K562 (cell line): ENCODE data around the gene ADNP2. TPM values are rescaled to one million over a fixed set of nuclear protein-coding genes. Genes with fewer than 3 reads are reported as not detected.

Source experiments
- ATAC-seq: fragments of 200-7000 bp; cut with Tn5 transposase; 3 replicates; pipeline ENCODE4 v1.9.1; 2020; ENCODE audit warnings: moderate library complexity
- BruUV-seq: library from RNA; stranded (reverse); fragments of 400-500 nt; replicated peaks from 2 replicates; lab custom pipeline; 2021; lab: Mats Ljungman, UMichigan
- CTCF ChIA-PET: fragments of 300-600 bp; formaldehyde crosslinking; extraction: SDS; loops from one replicate; lab custom pipeline; 2021; ENCODE audit warnings: low intra/inter-chr PET ratio; lab: Yijun Ruan, JAX
- POLR2A ChIA-PET: fragments of 300-600, 350-650 bp; sonication (Branson Sonifier 250); formaldehyde crosslinking; extraction: SDS; loops from one replicate; lab custom pipeline; 2021; ENCODE audit warnings: antibody characterized with exemption, inconsistent platforms; lab: Yijun Ruan, JAX
- DNase-seq, 4 experiments: peaks; one replicate each; pipeline versions ENCODE4 v3.0.0 to v3.0.0-alpha.2; 2011 to 2018; ENCODE audit warnings: low spot score in 3 of 4, mixed read lengths in 3 of 4; ENCODE audit errors: extremely low read depth in 1 of 4
- FAIRE-seq: peaks from 2 replicates; lab custom pipeline; 2011; peaks lifted over from hg19 to GRCh38; lab: Jason Lieb, UNC
- H2AFZ ChIP-seq: 2 replicates; pipeline ENCODE4 v1.6.0; 2011; ENCODE audit warnings: low read depth, low read length, control low read depth, inconsistent platforms
- H3K27ac ChIP-seq: fragments of 200-600 bp; 3 replicates; pipeline ENCODE4 v1.8.0; 2011; ENCODE audit warnings: low read depth, mild to moderate bottlenecking, control low read depth, inconsistent platforms, low read length, moderate library complexity, mixed read lengths; ENCODE audit errors: extremely low read depth
- H3K27me3 ChIP-seq, 2 experiments: fragments of 300-600 bp in 1 of 2; 2 replicates in 1 of 2; 3 replicates in 1 of 2; pipeline versions ENCODE4 v1.6.0 to v1.8.0; 2011; ENCODE audit warnings: inconsistent platforms in 2 of 2, low read length in 2 of 2, mild to moderate bottlenecking in 1 of 2, mixed read lengths in 1 of 2, moderate library complexity in 1 of 2; ENCODE audit not compliant: control insufficient read depth in 2 of 2, insufficient read depth in 2 of 2
- H3K36me3 ChIP-seq: fragments of 300-600 bp; 3 replicates; pipeline ENCODE4 v1.8.0; 2011; ENCODE audit warnings: mild to moderate bottlenecking, low read length, inconsistent platforms; ENCODE audit not compliant: control insufficient read depth, insufficient read depth
- H3K4me1 ChIP-seq, 2 experiments: fragments of 200-600 bp in 1 of 2; replicated peaks in 1 of 2; 2 replicates in 1 of 2; 3 replicates in 1 of 2; pipeline versions ENCODE4 v1.5.1 to v1.8.0; 2011; ENCODE audit warnings: inconsistent platforms in 2 of 2, low read length in 2 of 2, mild to moderate bottlenecking in 1 of 2, mixed read lengths in 1 of 2, moderate library complexity in 1 of 2; ENCODE audit not compliant: control insufficient read depth in 2 of 2, insufficient read depth in 2 of 2
- H3K4me2 ChIP-seq: 2 replicates; pipeline ENCODE4 v1.6.1; 2011; ENCODE audit warnings: low read length, control low read depth, inconsistent platforms, mixed read lengths; ENCODE audit not compliant: insufficient read depth
- H3K4me3 ChIP-seq: fragments of 200-600 bp; sonication (generic), shearing (Covaris generic); 2 replicates; pipeline ENCODE4 v1.5.1; 2016; ENCODE audit warnings: control low read depth, inconsistent platforms
- H3K79me2 ChIP-seq: fragments of 200-600 bp; 3 replicates; pipeline ENCODE4 v1.8.0; 2011; ENCODE audit warnings: low read length, inconsistent platforms; ENCODE audit not compliant: control insufficient read depth, insufficient read depth
- H3K9ac ChIP-seq, 2 experiments: 2 replicates each; pipeline versions ENCODE4 v1.6.0 to v1.6.1; 2011; ENCODE audit warnings: low read depth in 2 of 2, low read length in 2 of 2, control low read depth in 1 of 2, inconsistent platforms in 1 of 2, mild to moderate bottlenecking in 1 of 2, mixed read lengths in 1 of 2; ENCODE audit not compliant: insufficient read depth in 1 of 2
- H3K9me1 ChIP-seq: one replicate; pipeline ENCODE4 v1.6.0; 2011; ENCODE audit warnings: inconsistent platforms, mild to moderate bottlenecking, low read length, moderate library complexity; ENCODE audit not compliant: control insufficient read depth, insufficient read depth
- H3K9me3 ChIP-seq: replicated peaks from 2 replicates; pipeline ENCODE4 v1.5.1; 2011; ENCODE audit warnings: low read depth, low read length, inconsistent platforms; ENCODE audit not compliant: control insufficient read depth, insufficient read depth
- H4K20me1 ChIP-seq: replicated peaks from 2 replicates; pipeline ENCODE4 v1.6.1; 2011; ENCODE audit warnings: low read length, inconsistent platforms, mixed read lengths; ENCODE audit not compliant: control insufficient read depth, insufficient read depth
- BCOR ChIP-seq: fragments of 450-650 bp; IDR thresholded peaks from 2 replicates; pipeline ENCODE4 v1.6.1; 2016
- CCNT2 ChIP-seq: IDR thresholded peaks from 2 replicates; pipeline ENCODE4 v1.6.1; 2011; ENCODE audit warnings: borderline replicate concordance, low read depth, mild to moderate bottlenecking, moderate library complexity, mixed read lengths, low read length; ENCODE audit not compliant: insufficient read length; ENCODE audit errors: extremely low read depth
- CHD1 ChIP-seq: fragments of 200-600 bp; sonication (generic); IDR thresholded peaks from one replicate; pipeline ENCODE4 v1.6.1; 2012; ENCODE audit warnings: mild to moderate bottlenecking, moderate library complexity, low read length, inconsistent platforms
- DMBX1 ChIP-seq: fragments of 250-450 bp; sonication (Bioruptor Pico); IDR thresholded peaks from 2 replicates; pipeline ENCODE4 v1.8.0; 2022; ENCODE audit warnings: inconsistent platforms, mild to moderate bottlenecking, moderate library complexity, borderline replicate concordance
- HNRNPK ChIP-seq: fragments of 200-400 bp; formaldehyde crosslinking; IDR thresholded peaks from one replicate; pipeline ENCODE4 v1.6.1; 2018; ENCODE audit warnings: mild to moderate bottlenecking, low read depth, low read length; ENCODE audit not compliant: poor library complexity, severe bottlenecking
- POU5F1 ChIP-seq: fragments of 150-350 bp; IDR thresholded peaks from 2 replicates; pipeline ENCODE4 v1.6.1; 2014; ENCODE audit warnings: borderline replicate concordance, low read length, low read depth, mild to moderate bottlenecking; ENCODE audit not compliant: partially characterized antibody
- PTTG1 ChIP-seq: fragments of 450-650 bp; IDR thresholded peaks from 2 replicates; pipeline ENCODE4 v1.6.1; 2016; ENCODE audit warnings: low read depth, mild to moderate bottlenecking, missing genetic modification characterization, missing compliant biosample characterization
- TAF1 ChIP-seq: IDR thresholded peaks from 2 replicates; pipeline ENCODE4 v1.6.1; 2011; ENCODE audit warnings: mild to moderate bottlenecking, low read length, moderate library complexity; ENCODE audit not compliant: insufficient read depth, control insufficient read depth, severe bottlenecking; ENCODE audit errors: extremely low read depth
- ZC3H4 ChIP-seq: sonication (generic); formaldehyde crosslinking; IDR thresholded peaks from 2 replicates; pipeline ENCODE4 v1.9.0; 2021; ENCODE audit warnings: missing genetic modification reagents, borderline replicate concordance
- WGBS: fragments of 100-300 bp; shearing (Covaris generic); methylation state at CpG from one replicate; pipeline ENCODE4 v1.1.6; 2016; ENCODE audit warnings: low coverage, mixed read lengths; ENCODE audit not compliant: insufficient coverage; ENCODE audit errors: missing lambda C conversion rate; 5-methylcytosine and 5-hydroxymethylcytosine counted together
- in situ Hi-C: fragments of 300-500 bp; cut with MboI; formaldehyde crosslinking; loops from 4 replicates; pipeline ENCODE4 v1.15.0; 2018; ENCODE audit warnings: inconsistent platforms, mixed read lengths
- intact Hi-C: fragments of 100-400 bp; cut with micrococcal nuclease; formaldehyde crosslinking; loops from 2 replicates; pipeline ENCODE4 v1.14.2; 2022
- polyA plus RNA-seq, 8 experiments: library from polyadenylated mRNA; depleted of rRNA in 4 of 8; stranded (reverse) in 5 of 8; unstranded in 3 of 8; fragments of >200 nt; fragmentation: Nextera tagmentation in 2 of 8; fragmentation: Illumina TruSeq in 1 of 8; extraction: Ambion mirVana in 2 of 8; extraction: Trizol in 1 of 8; gene quantifications; 2 replicates each; pipeline versions ENCODE4 v1.2.1 to v1.2.3, GENCODE V29; 2011 to 2014; ENCODE audit warnings: inconsistent platforms in 1 of 8, missing spikeins in 1 of 8
- total RNA-seq, 7 experiments: library from RNA; depleted of rRNA in 6 of 7; stranded (reverse); fragments of >200 nt in 6 of 7; fragmentation: Illumina TruSeq in 2 of 7; extraction: Trizol in 2 of 7; gene quantifications; 2 replicates each; pipeline versions ENCODE4 v1.2.1 to v1.2.3, GENCODE V29; 2011 to 2021; ENCODE audit warnings: low replicate concordance in 1 of 7
- TF ChIP-seq, protein P1 (sequence below): fragments of 450-650 bp; IDR thresholded peaks from 2 replicates; pipeline ENCODE4 v1.6.1; 2016; ENCODE audit warnings: low read depth
- TF ChIP-seq, protein P2 (sequence below): sonication (generic); formaldehyde crosslinking; IDR thresholded peaks from 2 replicates; pipeline ENCODE4 v1.8.1; 2023; ENCODE audit warnings: mild to moderate bottlenecking, missing genetic modification reagents

Gene ADNP2
- total and polyA plus RNA-seq, 9 of the 15 experiments (the other 6 are each of a cell fraction or from before 2014, with no cell fraction given), result 5.8 to 24.3 (median 16.0) TPM

DNA sequence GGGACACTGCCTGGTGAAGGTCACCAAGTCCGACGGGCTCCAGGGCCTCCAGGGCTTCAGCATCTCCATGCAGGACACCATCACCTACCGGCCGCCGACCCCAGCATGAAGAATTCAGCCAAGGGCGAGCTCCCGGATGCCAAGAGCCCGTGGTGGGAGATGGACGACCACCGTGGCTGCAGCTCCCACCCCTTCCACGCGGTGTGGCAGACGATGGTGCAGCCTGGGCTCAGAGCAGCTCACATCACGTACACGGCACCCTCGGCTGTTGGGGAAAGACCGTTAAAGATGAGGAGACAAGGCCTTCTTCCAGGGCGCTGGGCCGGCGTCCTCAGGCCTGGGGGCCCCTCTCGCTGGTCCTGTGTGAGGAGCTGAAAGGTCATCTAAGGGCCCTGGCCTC lies 31.2 kb upstream of the ADNP2 start (continued):
- TF ChIP-seq, protein P1, sequence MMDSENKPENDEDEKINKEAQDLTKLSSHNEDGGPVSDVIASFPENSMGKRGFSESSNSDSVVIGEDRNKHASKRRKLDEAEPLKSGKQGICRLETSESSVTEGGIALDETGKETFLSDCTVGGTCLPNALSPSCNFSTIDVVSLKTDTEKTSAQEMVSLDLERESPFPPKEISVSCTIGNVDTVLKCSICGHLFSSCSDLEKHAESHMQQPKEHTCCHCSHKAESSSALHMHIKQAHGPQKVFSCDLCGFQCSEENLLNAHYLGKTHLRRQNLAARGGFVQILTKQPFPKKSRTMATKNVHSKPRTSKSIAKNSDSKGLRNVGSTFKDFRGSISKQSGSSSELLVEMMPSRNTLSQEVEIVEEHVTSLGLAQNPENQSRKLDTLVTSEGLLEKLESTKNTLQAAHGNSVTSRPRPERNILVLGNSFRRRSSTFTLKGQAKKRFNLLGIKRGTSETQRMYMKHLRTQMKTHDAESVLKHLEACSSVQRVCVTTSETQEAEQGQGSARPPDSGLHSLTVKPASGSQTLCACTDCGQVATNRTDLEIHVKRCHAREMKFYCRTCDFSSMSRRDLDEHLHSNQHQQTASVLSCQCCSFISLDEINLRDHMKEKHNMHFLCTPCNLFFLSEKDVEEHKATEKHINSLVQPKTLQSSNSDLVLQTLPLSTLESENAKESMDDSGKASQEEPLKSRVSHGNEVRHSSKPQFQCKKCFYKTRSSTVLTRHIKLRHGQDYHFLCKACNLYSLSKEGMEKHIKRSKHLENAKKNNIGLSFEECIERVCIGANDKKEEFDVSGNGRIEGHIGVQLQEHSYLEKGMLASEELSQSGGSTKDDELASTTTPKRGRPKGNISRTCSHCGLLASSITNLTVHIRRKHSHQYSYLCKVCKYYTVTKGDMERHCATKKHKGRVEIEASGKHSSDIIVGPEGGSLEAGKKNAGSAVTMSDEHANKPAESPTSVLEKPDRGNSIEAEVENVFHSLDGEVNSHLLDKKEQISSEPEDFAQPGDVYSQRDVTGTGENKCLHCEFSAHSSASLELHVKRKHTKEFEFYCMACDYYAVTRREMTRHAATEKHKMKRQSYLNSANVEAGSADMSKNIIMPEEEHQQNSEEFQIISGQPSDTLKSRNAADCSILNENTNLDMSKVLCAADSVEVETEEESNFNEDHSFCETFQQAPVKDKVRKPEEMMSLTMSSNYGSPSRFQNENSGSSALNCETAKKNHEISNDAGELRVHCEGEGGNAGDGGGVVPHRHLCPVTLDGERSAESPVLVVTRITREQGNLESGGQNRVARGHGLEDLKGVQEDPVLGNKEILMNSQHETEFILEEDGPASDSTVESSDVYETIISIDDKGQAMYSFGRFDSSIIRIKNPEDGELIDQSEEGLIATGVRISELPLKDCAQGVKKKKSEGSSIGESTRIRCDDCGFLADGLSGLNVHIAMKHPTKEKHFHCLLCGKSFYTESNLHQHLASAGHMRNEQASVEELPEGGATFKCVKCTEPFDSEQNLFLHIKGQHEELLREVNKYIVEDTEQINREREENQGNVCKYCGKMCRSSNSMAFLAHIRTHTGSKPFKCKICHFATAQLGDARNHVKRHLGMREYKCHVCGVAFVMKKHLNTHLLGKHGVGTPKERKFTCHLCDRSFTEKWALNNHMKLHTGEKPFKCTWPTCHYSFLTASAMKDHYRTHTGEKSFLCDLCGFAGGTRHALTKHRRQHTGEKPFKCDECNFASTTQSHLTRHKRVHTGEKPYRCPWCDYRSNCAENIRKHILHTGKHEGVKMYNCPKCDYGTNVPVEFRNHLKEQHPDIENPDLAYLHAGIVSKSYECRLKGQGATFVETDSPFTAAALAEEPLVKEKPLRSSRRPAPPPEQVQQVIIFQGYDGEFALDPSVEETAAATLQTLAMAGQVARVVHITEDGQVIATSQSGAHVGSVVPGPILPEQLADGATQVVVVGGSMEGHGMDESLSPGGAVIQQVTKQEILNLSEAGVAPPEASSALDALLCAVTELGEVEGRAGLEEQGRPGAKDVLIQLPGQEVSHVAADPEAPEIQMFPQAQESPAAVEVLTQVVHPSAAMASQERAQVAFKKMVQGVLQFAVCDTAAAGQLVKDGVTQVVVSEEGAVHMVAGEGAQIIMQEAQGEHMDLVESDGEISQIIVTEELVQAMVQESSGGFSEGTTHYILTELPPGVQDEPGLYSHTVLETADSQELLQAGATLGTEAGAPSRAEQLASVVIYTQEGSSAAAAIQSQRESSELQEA, result no peak

DNA sequence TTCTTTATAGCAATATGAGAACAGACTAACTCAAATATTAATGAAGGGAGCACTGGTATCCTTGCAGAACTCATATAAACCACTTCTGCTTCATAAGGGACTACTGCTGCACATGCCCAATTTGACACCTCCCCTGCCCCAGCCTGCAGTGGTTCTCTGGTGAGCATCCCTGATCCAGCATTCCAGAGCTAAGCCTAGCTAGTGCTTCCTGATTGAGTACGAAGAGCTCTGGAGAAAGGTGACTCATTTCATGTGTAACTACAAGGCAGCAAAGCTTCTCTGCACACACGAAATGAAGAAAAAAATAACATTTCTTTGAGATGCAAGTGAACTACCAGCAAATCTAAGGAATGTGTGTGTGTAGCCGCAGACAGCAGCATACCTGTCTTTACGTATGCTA lies 22.8 kb upstream of the ADNP2 start:
- in situ Hi-C loops, result no loop called here
- no peaks in the 10 kb centered on the region for H3K79me2 ChIP-seq
- no peak overlapping the region for H2AFZ ChIP-seq
- intact Hi-C loops, result no loop called here
- ChIA-PET CTCF (no interaction called here), POLR2A (no interaction called here)
- WGBS, result 0% methylated on average over 4 of the region's 4 CpGs
- H3K4me3 ChIP-seq, result no peak overlapping the region
- H3K36me3 ChIP-seq, result no peaks in the 10 kb centered on the region
- no peak for FAIRE-seq
- H3K4me2 ChIP-seq, result no peak overlapping the region
- no peak for ATAC-seq
- DNase-seq, result no peak
- H3K9me1 ChIP-seq, result no peaks in the 10 kb centered on the region
- H3K9me3 ChIP-seq, result peaks cover 4% of the 10 kb centered on the region; the same call in 1 of the 2 replicates
- BruUV-seq, result no TSS peak
- H3K27ac ChIP-seq, result no peak overlapping the region
- no peak overlapping the region for H3K9ac ChIP-seq
- no peaks in the 10 kb centered on the region for H4K20me1 ChIP-seq
- H3K27me3 ChIP-seq, result peaks cover 0 to 7% of the 10 kb centered on the region in 2 experiments; a peak in 2 of 5 replicates
- no peaks in the 10 kb centered on the region for H3K4me1 ChIP-seq
- TF ChIP-seq ZC3H4 (CRISPR knock-in tag) (no peak), HNRNPK (no peak), CCNT2 (no peak), DMBX1 (no peak), BCOR (no peak), POU5F1 (no peak), CHD1 (no peak), TAF1 (no peak), PTTG1 (tag) (no peak)
- TF ChIP-seq, protein P2, sequence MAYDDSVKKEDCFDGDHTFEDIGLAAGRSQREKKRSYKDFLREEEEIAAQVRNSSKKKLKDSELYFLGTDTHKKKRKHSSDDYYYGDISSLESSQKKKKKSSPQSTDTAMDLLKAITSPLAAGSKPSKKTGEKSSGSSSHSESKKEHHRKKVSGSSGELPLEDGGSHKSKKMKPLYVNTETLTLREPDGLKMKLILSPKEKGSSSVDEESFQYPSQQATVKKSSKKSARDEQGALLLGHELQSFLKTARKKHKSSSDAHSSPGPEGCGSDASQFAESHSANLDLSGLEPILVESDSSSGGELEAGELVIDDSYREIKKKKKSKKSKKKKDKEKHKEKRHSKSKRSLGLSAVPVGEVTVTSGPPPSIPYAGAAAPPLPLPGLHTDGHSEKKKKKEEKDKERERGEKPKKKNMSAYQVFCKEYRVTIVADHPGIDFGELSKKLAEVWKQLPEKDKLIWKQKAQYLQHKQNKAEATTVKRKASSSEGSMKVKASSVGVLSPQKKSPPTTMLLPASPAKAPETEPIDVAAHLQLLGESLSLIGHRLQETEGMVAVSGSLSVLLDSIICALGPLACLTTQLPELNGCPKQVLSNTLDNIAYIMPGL (CRISPR knock-in tag), result no peak
